HepG2 (cell line): Measurements from ENCODE around the gene VSIG10L2. TPM values are rescaled to one million over a fixed set of nuclear protein-coding genes. Genes with fewer than 3 reads are reported as not detected.

Experiments used
- ATAC-seq: fragments of 200-7000 bp; cut with Tn5 transposase; 3 replicates; pipeline ENCODE4 v1.9.1; 2020; ENCODE audit warnings: mild to moderate bottlenecking, moderate library complexity
- BruUV-seq: library from RNA; stranded (reverse); fragments of 400-500 nt; replicated peaks from 2 replicates; lab custom pipeline; 2021; lab: Mats Ljungman, UMichigan
- CTCF ChIA-PET: fragments of 300-600 bp; formaldehyde crosslinking; extraction: SDS; loops from one replicate; lab custom pipeline; 2021; ENCODE audit warnings: low total read pairs, inconsistent platforms, low intra/inter-chr PET ratio; lab: Yijun Ruan, JAX
- POLR2A ChIA-PET: fragments of 350-600 bp; sonication (Branson Sonifier 250); formaldehyde crosslinking; loops from one replicate; lab custom pipeline; 2020; ENCODE audit warnings: antibody characterized with exemption, inconsistent platforms; lab: Yijun Ruan, JAX
- DNase-seq: peaks from one replicate; pipeline ENCODE4 v3.0.0-alpha.2; 2015; ENCODE audit warnings: low spot score
- FAIRE-seq: peaks from 3 replicates; lab custom pipeline; 2011; peaks lifted over from hg19 to GRCh38; lab: Jason Lieb, UNC
- H2AFZ ChIP-seq: one replicate; pipeline ENCODE4 v1.6.1; 2011; ENCODE audit warnings: low read length, inconsistent platforms
- H3K27ac ChIP-seq: fragments of 300-600 bp; 3 replicates; pipeline ENCODE4 v1.8.0; 2011; ENCODE audit warnings: mixed run types, mild to moderate bottlenecking, mixed read lengths, low read length, inconsistent platforms; ENCODE audit not compliant: insufficient read depth; ENCODE audit errors: extremely low read length
- H3K27me3 ChIP-seq, 2 experiments: fragments of 200-600 bp in 1 of 2; 2 replicates in 1 of 2; 3 replicates in 1 of 2; pipeline versions ENCODE4 v1.6.0 to v1.8.0; 2011; ENCODE audit warnings: low read length in 2 of 2, mild to moderate bottlenecking in 2 of 2, moderate library complexity in 2 of 2, inconsistent platforms in 1 of 2; ENCODE audit not compliant: insufficient read depth in 2 of 2, control insufficient read depth in 1 of 2
- H3K36me3 ChIP-seq, 2 experiments: fragments of 200-600 bp in 1 of 2; replicated peaks in 1 of 2; 2 replicates in 1 of 2; 3 replicates in 1 of 2; pipeline versions ENCODE4 v1.5.1 to v1.8.0; 2011; ENCODE audit warnings: low read length in 2 of 2, inconsistent platforms in 1 of 2; ENCODE audit not compliant: insufficient read depth in 2 of 2, control insufficient read depth in 1 of 2
- H3K4me1 ChIP-seq: 2 replicates; pipeline ENCODE4 v1.5.1; 2012; ENCODE audit warnings: low read length, inconsistent platforms; ENCODE audit not compliant: insufficient read depth
- H3K4me2 ChIP-seq: 2 replicates; pipeline ENCODE4 v1.6.0; 2011; ENCODE audit warnings: low read depth, low read length, inconsistent platforms
- H3K4me3 ChIP-seq, 3 experiments: fragments of 200-600 bp in 1 of 3; sonication (generic), shearing (Covaris generic) in 1 of 3; replicated peaks in 1 of 3; 2 replicates each; pipeline ENCODE4 v1.5.1; 2011 to 2016; ENCODE audit warnings: low read length in 3 of 3, inconsistent platforms in 2 of 3, low read depth in 2 of 3, mild to moderate bottlenecking in 2 of 3, control low read depth in 1 of 3, mixed read lengths in 1 of 3; ENCODE audit not compliant: insufficient read depth in 1 of 3
- H3K79me2 ChIP-seq: one replicate; pipeline ENCODE4 v1.6.1; 2011; ENCODE audit warnings: low read length, inconsistent platforms; ENCODE audit not compliant: insufficient read depth
- H3K9ac ChIP-seq: 2 replicates; pipeline ENCODE4 v1.6.0; 2011; ENCODE audit warnings: mild to moderate bottlenecking, low read depth, low read length, inconsistent platforms; ENCODE audit not compliant: insufficient read depth
- H3K9me3 ChIP-seq: 2 replicates; pipeline ENCODE4 v1.5.1; 2012; ENCODE audit warnings: mild to moderate bottlenecking, low read length
- H4K20me1 ChIP-seq: 2 replicates; pipeline ENCODE4 v1.6.0; 2011; ENCODE audit warnings: inconsistent platforms, mild to moderate bottlenecking, low read length, moderate library complexity; ENCODE audit not compliant: insufficient read depth
- CEBPZ ChIP-seq: IDR thresholded peaks from 2 replicates; pipeline ENCODE4 v1.6.1; 2012; ENCODE audit warnings: low read length, improper control_type of control experiment
- EHMT2 ChIP-seq: fragments of 200-600 bp; sonication (generic); IDR thresholded peaks from 2 replicates; pipeline ENCODE4 v1.7.0; 2017; ENCODE audit warnings: antibody characterized with exemption, low read depth, low read length, borderline replicate concordance
- ELF4 ChIP-seq: sonication (generic); formaldehyde crosslinking; IDR thresholded peaks from 2 replicates; pipeline ENCODE4 v1.5.0; 2020; ENCODE audit warnings: missing genetic modification reagents, mild to moderate bottlenecking, moderate library complexity, borderline replicate concordance
- GLI4 ChIP-seq: sonication (generic); formaldehyde crosslinking; IDR thresholded peaks from 2 replicates; pipeline ENCODE4 v1.5.1; 2020; ENCODE audit warnings: missing genetic modification reagents, mild to moderate bottlenecking, moderate library complexity, borderline replicate concordance
- GPN1 ChIP-seq: sonication (generic); formaldehyde crosslinking; IDR thresholded peaks from 2 replicates; pipeline ENCODE4 v1.5.1; 2020; ENCODE audit warnings: missing genetic modification reagents, borderline replicate concordance
- LRRFIP1 ChIP-seq: sonication (generic); formaldehyde crosslinking; conservative IDR thresholded peaks from 2 replicates; pipeline ENCODE4 v1.4.0; 2020; ENCODE audit warnings: missing genetic modification reagents
- TSC22D2 ChIP-seq: sonication (generic); formaldehyde crosslinking; IDR thresholded peaks from 2 replicates; pipeline ENCODE4 v1.5.1; 2020; ENCODE audit warnings: missing genetic modification reagents, mild to moderate bottlenecking, borderline replicate concordance
- ZBTB33 ChIP-seq: sonication (generic); formaldehyde crosslinking; IDR thresholded peaks from 2 replicates; pipeline ENCODE4 v1.4.0; 2020; ENCODE audit warnings: missing genetic modification reagents
- ZFP1 ChIP-seq: IDR thresholded peaks from 2 replicates; pipeline ENCODE4 v1.6.1; 2016
- ZFP37 ChIP-seq: sonication (generic); formaldehyde crosslinking; IDR thresholded peaks from 2 replicates; pipeline ENCODE4 v1.4.0; 2020; ENCODE audit warnings: missing genetic modification reagents, borderline replicate concordance
- ZNF503 ChIP-seq: sonication (generic); formaldehyde crosslinking; IDR thresholded peaks from 2 replicates; pipeline ENCODE4 v1.4.0; 2020; ENCODE audit warnings: missing genetic modification reagents
- ZNF598 ChIP-seq: sonication (generic); formaldehyde crosslinking; IDR thresholded peaks from 2 replicates; pipeline ENCODE4 v1.5.1; 2020; ENCODE audit warnings: mild to moderate bottlenecking, missing genetic modification reagents, borderline replicate concordance
- ZNF7 ChIP-seq: IDR thresholded peaks from 2 replicates; pipeline ENCODE4 v1.6.1; 2016; ENCODE audit warnings: missing biosample characterization, missing genetic modification reagents
- ZNF883 ChIP-seq: sonication (generic); formaldehyde crosslinking; IDR thresholded peaks from 2 replicates; pipeline ENCODE4 v1.5.1; 2020; ENCODE audit warnings: mild to moderate bottlenecking, missing genetic modification reagents; ENCODE audit errors: not compliant biosample characterization
- WGBS: methylation state at CpG from one replicate; pipeline ENCODE4 v1.1.6; 2017; ENCODE audit warnings: low lambda C conversion rate; 5-methylcytosine and 5-hydroxymethylcytosine counted together
- in situ Hi-C: cut with HindIII; loops from 2 replicates; pipeline ENCODE4 v1.10.0; 2017; ENCODE audit warnings: low pct_unique_long_range_greater_than_20kb; ENCODE audit not compliant: extremely low pct_ligation_motif_present
- intact Hi-C: fragments of 100-400 bp; cut with micrococcal nuclease; formaldehyde crosslinking; loops from one replicate; pipeline ENCODE4 v1.10.0; 2022; ENCODE audit not compliant: unreplicated experiment
- polyA plus RNA-seq, 8 experiments: library from polyadenylated mRNA; depleted of rRNA in 3 of 8; stranded (reverse) in 7 of 8; unstranded in 1 of 8; fragments of >200 nt; fragmentation: Illumina TruSeq in 4 of 8; extraction: Trizol in 4 of 8; gene quantifications; 2 replicates each; pipeline versions ENCODE4 v1.2.1 to v1.2.3, GENCODE V29; 2011 to 2016; ENCODE audit warnings: low read depth in 4 of 8, missing spikeins in 1 of 8, mixed read lengths in 1 of 8; ENCODE audit not compliant: insufficient read depth in 1 of 8
- total RNA-seq, 5 experiments: library from RNA; depleted of rRNA; stranded (reverse); fragments of >200 nt; fragmentation: Illumina TruSeq; extraction: Trizol; gene quantifications; 2 replicates each; pipeline ENCODE4 v1.2.3, GENCODE V29; 2016; ENCODE audit warnings: low read depth in 1 of 5

The VSIG10L2 gene
- total and polyA plus RNA-seq, 2 of the 13 experiments (the other 11 are each of a cell fraction or from before 2014, with no cell fraction given) = 0.21 TPM; not detected in 1

GRCh38 chr11:125946712-125947418 is 1.0 kb downstream of the VSIG10L2 start:
- H3K36me3 ChIP-seq = no peaks in the 10 kb centered on the region
- H3K4me3 ChIP-seq = no peak overlapping the region
- H3K4me1 ChIP-seq = peaks cover 59% of the 10 kb centered on the region
- H3K27ac ChIP-seq = no peak overlapping the region
- DNase-seq = no peak
- no peak for FAIRE-seq
- H3K9ac ChIP-seq = no peak overlapping the region
- no peaks in the 10 kb centered on the region for H4K20me1 ChIP-seq
- no peaks in the 10 kb centered on the region for H3K79me2 ChIP-seq
- no peaks in the 10 kb centered on the region for H3K9me3 ChIP-seq
- BruUV-seq = no TSS peak
- 69% methylated on average over 12 of the region's 14 CpGs for WGBS
- peaks cover 0 to 3% of the 10 kb centered on the region in 2 experiments; a peak in 1 of 5 replicates for H3K27me3 ChIP-seq
- in situ Hi-C loops (no loop called here), intact Hi-C loops (no loop called here)
- POLR2A ChIA-PET = no interaction called here
- CTCF ChIA-PET = no interaction called here
- H2AFZ ChIP-seq = no peak overlapping the region
- ATAC-seq = no peak
- no peak overlapping the region for H3K4me2 ChIP-seq
- TF ChIP-seq EHMT2 (no peak), ZNF883 (CRISPR knock-in tag) (no peak), ZNF598 (CRISPR knock-in tag) (no peak), ZFP37 (CRISPR knock-in tag) (no peak), ELF4 (CRISPR knock-in tag) (no peak), LRRFIP1 (no peak), GLI4 (no peak), ZNF7 (CRISPR knock-in tag) (no peak), ZNF503 (no peak), TSC22D2 (CRISPR knock-in tag) (no peak), GPN1 (no peak), ZFP1 (no peak), CEBPZ (no peak), ZBTB33 (no peak)
